Cardiac muscle cell (in vitro differentiated cells and primary cell): ENCODE results near the gene CRIP2. TPM values are rescaled to one million over a fixed set of nuclear protein-coding genes. Genes with fewer than 3 reads are reported as not detected.

Experiments
- DNase-seq, 2 donors: peaks; one replicate each; pipeline versions ENCODE4 v3.0.0 to v3.0.0-alpha.2; 2010 to 2017; ENCODE audit warnings: low read depth in 1 of 2, low spot score in 1 of 2
- H3K27ac ChIP-seq: fragments of 200-600 bp; sonication (generic); 2 replicates; pipeline ENCODE4 v1.5.1; 2016
- H3K27me3 ChIP-seq: fragments of 200-600 bp; sonication (generic); 2 replicates; pipeline ENCODE4 v1.6.0; 2016; ENCODE audit warnings: control low read depth
- H3K36me3 ChIP-seq: fragments of 200-600 bp; sonication (generic); 2 replicates; pipeline ENCODE4 v1.5.1; 2016; ENCODE audit warnings: control low read depth
- H3K4me1 ChIP-seq: fragments of 200-600 bp; sonication (generic); 2 replicates; pipeline ENCODE4 v1.8.1; 2017; ENCODE audit warnings: low read depth, mild to moderate bottlenecking, mixed run types
- H3K4me3 ChIP-seq: fragments of 200-600 bp; sonication (generic); 2 replicates; pipeline ENCODE4 v1.5.1; 2016; ENCODE audit warnings: mild to moderate bottlenecking
- H3K9me3 ChIP-seq: fragments of 200-600 bp; sonication (generic); 2 replicates; pipeline ENCODE4 v1.5.1; 2017; ENCODE audit warnings: low read depth, mild to moderate bottlenecking, control low read depth
- polyA plus RNA-seq: library from polyadenylated mRNA; unstranded; fragments of >200 nt; fragmentation: Nextera tagmentation; extraction: Ambion mirVana; gene quantifications from 2 replicates; pipeline ENCODE4 v1.2.1, GENCODE V29; 2016
- total RNA-seq: library from RNA; depleted of rRNA; stranded (reverse); fragments of >200 nt; gene quantifications from 2 replicates; pipeline ENCODE4 v1.2.3, GENCODE V29; 2016
- TF ChIP-seq, protein P1 (sequence below): IDR thresholded peaks from 2 replicates; pipeline ENCODE4 v1.5.1; 2012; ENCODE audit warnings: low read depth, mild to moderate bottlenecking, low read length

CRIP2 gene
- total and polyA plus RNA-seq, 2 experiments from 2014 or later, result 804 to 1,845 TPM

DNA sequence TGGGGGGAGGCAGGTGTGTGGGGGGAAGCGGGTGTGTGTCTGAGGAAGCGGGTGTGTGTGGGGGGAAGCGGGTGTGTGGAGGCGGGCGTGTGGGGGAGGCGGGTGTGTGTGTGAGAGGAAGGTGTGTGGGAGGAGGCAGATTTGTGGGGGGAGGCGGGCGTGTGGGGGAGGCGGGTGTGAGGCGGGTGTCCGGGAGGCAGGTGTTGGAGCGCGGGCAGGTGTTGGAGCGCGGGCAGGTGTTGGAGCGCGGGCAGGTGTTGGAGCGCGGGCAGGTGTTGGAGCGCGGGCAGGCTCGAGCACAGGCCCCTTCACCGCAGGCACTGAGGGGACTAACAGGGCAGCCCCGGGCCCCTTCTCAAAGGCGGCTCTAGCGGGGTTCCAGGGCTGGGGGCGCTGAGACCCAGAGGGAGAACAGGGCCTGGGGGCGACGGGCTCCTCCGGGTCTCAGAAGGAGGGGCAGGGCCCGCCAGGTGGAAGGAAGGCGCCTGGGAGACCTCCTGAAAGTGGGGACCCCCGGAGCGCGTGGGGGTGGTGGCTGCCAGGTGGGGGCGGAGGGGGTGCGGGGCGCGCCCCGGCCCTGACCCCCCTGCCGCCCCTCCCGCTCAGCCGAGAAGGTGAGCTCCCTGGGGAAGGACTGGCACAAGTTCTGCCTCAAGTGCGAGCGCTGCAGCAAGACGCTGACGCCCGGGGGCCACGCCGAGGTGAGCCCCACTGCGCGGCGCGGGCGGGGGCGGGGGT lies 3.2 kb downstream of the CRIP2 start:
- TF ChIP-seq, protein P1, sequence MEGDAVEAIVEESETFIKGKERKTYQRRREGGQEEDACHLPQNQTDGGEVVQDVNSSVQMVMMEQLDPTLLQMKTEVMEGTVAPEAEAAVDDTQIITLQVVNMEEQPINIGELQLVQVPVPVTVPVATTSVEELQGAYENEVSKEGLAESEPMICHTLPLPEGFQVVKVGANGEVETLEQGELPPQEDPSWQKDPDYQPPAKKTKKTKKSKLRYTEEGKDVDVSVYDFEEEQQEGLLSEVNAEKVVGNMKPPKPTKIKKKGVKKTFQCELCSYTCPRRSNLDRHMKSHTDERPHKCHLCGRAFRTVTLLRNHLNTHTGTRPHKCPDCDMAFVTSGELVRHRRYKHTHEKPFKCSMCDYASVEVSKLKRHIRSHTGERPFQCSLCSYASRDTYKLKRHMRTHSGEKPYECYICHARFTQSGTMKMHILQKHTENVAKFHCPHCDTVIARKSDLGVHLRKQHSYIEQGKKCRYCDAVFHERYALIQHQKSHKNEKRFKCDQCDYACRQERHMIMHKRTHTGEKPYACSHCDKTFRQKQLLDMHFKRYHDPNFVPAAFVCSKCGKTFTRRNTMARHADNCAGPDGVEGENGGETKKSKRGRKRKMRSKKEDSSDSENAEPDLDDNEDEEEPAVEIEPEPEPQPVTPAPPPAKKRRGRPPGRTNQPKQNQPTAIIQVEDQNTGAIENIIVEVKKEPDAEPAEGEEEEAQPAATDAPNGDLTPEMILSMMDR, result no peak
- Histone ChIP-seq H3K4me3 (peak overlapping the region; percentile 18), H3K27me3 (peaks cover 14% of the 10 kb centered on the region), H3K27ac (peak overlapping the region; percentile 87), H3K9me3 (no peaks in the 10 kb centered on the region), H3K36me3 (peaks cover 8% of the 10 kb centered on the region), H3K4me1 (peaks cover 56% of the 10 kb centered on the region)
- peak in 1 of 2 donors; percentile 21 for DNase-seq

- no peak for DNase-seq
- Histone ChIP-seq H3K27me3 (peaks cover 14% of the 10 kb centered on the region), H3K9me3 (no peaks in the 10 kb centered on the region), H3K27ac (peak overlapping the region; percentile 87), H3K4me1 (peaks cover 56% of the 10 kb centered on the region), H3K4me3 (peak overlapping the region; percentile 18), H3K36me3 (peaks cover 8% of the 10 kb centered on the region)
- TF ChIP-seq, protein P1, result no peak
These were observed 4.0 kb downstream of the CRIP2 start for GRCh38 chr14:105478398-105479251.

DNA sequence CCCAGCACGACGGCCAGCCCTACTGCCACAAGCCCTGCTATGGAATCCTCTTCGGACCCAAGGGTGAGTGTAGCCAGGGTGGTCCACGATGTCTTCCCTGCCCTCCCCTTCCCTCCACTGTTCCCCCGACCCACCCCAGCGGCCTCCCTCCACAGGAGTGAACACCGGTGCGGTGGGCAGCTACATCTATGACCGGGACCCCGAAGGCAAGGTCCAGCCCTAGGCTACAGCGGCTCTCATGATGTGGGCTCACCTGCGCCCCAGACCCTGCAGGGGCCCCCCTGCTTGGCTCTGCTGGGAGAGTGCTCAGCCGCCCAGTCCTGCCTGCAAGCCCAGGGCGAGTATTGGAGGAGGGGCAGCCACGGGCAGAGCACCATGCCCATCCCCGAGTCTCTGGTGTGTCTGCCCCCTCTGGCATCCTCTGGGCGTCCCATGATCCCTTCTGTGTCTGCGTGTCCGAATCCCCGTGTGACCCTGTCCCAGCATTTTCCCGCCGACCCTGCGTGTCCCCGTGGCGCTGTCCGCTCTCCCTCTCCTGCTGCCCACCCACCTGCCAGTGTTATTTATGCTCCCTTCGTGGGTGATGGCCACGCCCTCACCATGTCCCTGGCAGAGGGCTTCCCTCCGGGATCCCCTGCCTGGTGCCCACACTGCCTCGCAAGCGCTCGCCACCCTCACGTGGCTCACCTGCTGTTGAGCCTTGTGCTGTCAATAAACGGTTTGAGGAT lies 5.0 kb downstream of the CRIP2 start:
- DNase-seq, result no peak
- no peak overlapping the region for H3K4me3 ChIP-seq
- H3K27me3 ChIP-seq, result peaks cover 14% of the 10 kb centered on the region

DNA sequence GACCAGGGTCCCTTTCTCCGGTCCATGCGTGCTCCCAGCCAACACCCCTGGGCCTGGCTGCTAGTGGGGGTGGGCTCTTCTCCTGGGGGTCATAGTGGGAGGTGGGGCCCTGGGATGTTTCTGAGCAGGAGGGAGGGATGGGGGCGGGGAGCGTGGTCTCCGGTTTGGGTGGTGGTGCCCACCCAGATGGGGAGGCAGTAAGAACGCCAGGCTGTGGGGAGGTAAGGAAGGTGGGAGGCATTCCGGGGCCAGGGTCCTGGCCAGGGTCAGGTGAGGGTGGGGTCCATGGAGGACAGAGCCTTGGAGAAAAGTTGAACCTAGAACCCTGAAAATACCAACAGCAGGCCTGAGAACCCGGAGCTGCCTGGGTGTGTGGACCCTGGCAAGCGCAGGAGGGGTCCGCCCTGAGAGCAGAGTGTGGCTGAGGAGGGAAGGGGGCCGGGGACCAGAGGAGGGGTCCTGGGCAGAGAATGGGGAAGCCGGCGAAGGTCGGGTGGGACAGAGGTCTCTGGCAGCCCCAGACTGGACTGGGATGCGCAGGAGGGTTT lies 5.7 kb downstream of the CRIP2 start:
- Histone ChIP-seq H3K27ac (peak overlapping the region; percentile 71), H3K4me1 (peaks cover 68% of the 10 kb centered on the region), H3K4me3 (no peak overlapping the region), H3K9me3 (no peaks in the 10 kb centered on the region), H3K27me3 (peaks cover 14% of the 10 kb centered on the region), H3K36me3 (peaks cover 8% of the 10 kb centered on the region)
- no peak for DNase-seq
- TF ChIP-seq, protein P1, result no peak

More for the DNA sequence above, 5.0 kb downstream of the CRIP2 start:
- H3K4me1 ChIP-seq, result peaks cover 61% of the 10 kb centered on the region
- H3K27ac ChIP-seq, result peak overlapping the region; percentile 87
- H3K9me3 ChIP-seq, result no peaks in the 10 kb centered on the region
- TF ChIP-seq, protein P1, result no peak
- peaks cover 8% of the 10 kb centered on the region for H3K36me3 ChIP-seq
